D341Med (cell line): ENCODE data around the gene KRT2.

Experiments
- DNase-seq: peaks from one replicate; pipeline ENCODE4 v3.0.0; 2012; ENCODE audit warnings: low spot score

Gene KRT2

DNA sequence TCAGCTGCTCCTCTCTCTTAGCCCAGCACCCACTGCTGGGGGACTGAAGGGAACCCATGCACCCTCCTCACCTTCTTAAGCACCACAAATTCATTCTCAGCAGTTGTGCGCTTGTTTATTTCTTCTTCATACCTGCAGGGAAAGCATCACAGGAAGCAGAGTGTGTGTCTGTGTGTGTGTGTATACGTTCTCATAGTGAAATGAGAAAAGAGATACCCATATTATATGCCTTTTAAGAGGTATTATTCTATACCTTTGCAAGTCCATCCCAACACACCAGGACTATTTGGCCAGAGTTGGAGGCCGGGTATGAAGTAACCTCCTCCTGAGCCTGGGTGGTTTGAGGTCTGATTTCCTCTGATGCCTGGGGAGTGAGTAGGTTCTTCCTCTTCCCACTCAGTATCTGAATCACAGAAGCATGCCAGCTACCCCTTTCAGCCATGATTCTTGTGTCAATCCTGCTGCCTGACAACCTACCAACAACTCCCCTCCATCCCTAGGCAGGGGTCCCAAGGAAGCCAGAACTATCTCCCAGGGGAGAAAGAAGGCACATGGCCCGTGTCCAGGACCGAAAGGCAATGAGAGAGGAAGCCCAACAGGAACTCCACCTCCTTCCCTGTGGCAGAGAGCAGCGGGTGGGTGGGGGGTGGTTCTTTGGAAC lies 36.7 kb downstream of the KRT2 start:
- DNase-seq = peak; percentile 5

DNA sequence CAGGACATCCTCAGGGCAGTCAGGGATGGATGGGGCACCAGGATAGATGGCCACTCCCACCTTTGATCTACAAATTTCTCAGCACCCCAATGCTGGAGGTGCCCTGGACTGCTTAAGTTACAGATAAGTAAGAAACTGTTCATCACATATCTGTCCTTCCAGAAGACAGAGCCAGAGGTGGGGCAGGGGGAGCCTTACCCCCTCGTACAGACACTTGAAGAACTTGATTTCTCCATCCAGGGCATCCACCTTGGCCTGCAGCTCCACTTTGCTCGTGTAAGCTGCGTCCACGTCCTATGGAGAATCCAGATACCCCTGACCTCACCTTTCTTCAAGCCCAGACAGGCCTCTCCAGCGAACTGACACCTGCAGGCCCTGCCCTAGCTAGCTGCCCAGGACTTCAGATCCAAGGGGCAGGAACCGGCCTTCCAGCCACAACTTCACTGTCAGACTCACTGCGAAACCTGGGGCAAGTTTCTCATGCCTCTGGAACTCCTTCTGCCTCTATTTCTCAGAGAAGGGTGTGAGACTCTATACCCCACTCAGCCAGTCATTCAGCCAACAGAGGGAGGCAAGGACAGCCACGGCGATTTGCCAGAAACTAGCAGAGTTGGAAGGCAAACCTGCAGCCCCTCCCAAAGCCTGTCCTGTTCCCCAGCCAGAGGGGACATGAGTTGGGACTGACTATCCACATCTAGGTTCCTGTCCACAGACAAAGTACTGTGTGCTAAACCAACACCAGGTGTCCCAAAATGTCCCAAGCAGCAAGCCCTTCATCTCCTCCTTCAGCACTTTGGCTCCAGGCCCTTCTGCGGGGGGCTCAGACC lies 37.4 kb downstream of the KRT2 start:
- peak; percentile 13 for DNase-seq

DNA sequence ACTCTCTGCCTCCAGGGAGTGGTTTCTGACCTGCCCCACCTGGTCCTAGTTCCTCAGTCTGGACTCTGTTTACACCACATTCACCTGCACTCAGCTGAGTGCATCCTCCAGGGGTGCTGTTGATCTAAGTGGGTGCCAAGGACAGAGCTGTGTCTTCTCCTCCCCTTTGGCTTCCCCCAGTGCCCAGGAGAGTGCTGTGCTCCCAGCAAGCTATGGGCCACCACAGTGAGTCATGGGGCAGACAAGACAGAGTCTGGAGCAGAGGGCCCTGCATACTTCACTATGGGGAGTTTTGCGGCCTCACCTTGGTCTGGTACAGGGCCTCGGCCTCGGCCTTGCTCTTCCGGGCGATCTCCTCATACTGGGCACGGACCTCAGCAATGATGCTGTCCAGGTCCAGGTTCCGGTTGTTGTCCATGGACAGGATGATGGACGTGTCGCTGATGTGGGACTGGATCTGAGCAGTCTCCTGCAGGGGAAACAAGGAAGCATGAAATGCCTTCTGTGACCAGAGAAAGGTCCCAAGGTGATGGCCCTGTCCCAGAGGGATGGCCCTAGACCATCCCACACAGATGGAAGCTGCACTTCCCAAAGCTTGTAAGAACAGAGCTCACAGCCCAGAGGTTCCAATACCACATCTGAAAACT lies 38.5 kb downstream of the KRT2 start:
- DNase-seq = peak; percentile 6

DNA sequence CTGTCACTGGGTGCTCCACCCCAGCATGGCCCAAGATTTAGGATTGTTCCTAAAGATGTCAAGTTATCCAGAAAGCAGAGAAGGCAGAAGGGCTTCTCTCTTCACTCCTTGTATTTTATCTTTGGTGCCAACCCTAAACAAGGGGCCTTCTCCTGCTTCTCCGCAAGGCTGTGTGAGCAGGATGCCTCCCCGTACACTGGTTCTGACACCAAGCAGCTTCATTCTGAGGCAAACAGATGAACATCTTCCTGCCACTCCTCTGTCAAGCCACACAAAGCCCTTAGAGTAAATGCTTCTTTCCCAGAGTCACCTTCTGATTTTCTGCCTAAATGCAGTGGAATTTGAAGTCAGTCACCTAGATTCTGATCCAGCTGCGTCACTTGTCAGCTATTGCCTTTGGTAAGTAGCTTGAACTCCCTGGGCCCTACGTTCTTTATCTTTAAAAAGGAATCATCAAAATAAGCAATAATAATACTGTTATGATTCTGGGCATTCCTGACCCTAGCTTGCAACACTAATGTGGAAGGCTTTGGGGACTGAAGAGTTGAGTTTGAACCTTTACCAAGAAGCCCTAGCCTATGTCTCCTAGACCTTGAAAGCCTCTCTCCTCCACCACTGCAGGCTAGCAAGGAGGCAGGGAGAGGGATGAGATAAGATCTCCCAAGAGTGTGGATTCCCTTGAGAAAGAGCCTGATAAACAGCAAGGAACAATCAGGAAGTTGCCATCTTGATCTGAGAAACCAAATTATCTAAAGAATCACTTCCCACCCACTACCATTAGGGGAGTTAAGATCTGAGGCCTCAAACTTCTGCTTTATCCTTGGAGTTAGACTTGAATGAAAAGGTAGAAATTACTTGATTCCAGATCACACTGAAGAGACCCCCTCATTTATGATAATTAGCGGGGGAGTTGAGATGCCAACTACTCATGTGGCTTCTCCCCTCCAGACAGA lies 39.3 kb downstream of the KRT2 start:
- peak; percentile 1 for DNase-seq

DNA sequence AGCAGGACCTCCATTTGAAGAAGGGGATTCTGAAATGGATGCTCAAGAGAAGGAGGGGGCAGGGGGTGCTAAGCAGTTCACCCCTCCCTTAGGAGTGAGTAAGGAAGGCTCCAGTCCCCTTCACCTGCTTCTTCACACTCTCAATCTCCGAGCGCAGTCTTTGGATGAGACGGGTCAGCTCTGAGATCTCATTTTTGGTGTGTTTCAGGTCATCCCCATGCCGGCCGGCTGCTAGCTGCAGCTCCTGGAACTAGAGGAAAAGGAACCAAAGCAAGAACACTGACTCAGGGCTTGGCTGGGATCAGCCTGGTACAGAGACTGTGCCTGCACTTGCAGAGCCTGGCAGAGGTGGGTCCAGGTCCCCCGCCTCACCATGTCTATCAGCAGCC lies 40.9 kb downstream of the KRT2 start:
- peak; percentile 8 for DNase-seq

DNA sequence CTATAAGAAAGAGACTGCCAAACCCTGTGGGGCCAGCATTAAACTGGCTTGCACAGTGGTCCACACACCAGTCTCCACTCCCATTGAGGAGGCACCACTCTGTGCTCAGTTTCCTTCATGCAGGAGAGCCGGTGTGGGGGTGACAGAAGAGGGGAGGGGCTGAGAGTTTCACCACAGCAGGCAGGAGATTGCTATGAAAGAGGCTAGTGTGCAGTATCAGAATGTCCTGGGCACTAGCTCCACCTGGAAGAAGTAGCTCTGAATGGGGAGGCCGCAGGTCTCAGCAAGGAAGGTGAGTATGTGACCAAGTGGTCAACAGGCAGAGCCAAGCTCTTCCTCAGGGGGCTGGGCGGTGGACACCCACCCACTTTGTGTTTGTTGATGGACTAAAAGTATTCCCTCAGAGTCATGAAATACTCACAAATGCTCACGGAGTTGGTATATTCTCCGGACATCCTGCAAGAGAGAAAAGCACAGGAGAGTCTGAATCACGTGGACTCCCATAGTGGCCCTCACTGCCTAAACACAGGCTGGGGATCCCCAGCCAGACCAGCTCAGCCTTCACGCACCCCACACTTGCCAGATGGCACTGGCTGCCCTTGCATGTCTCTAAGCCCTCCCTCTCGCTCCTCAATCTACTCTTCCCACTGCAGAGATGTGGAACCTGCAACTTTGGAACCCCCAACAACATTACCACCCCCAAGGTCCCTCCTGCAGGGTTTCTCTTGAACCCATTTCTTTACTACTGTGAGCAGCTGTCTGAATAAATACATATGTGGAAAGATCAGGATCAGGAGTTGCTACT lies 43.0 kb downstream of the KRT2 start:
- no peak for DNase-seq

DNA sequence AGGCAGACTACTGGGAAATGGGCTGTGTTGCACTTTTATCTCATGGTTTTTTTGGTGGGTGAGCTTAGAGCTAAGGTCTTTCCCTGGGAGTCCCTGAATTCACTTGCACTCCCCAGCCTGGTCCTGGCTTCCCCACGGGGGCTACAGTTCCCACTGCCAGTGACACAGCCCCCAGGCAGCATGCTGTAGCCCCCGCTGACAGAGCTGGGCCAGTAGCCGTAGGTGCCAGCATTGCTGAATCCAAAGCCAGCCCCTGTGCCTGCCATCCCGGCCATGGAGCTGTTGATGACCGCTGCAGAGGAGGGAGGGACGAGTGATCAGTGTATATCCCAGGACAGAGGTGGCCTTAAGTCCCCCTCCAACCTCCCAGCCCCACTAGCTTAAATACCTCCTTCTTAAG lies 43.9 kb downstream of the KRT2 start:
- no peak for DNase-seq

DNA sequence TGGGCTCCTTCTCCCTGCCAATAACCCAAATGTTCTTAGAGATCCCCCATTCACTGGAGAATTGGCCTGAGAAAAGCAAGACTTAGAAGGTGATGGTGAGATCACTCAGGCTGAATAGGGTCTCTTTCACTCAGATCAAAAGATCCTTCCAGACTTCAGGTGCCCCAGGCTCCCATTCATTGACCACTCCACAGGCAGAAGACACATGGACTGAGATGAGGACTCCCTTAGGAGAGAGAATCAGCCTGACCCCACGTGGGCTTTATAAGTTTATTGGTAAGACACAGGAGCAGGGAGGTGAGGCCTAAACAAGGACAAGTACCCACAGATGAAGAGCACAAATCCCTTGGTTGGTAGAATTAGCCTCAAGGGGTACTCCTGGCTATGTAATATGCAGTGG lies 44.7 kb downstream of the KRT2 start:
- DNase-seq = no peak

DNA sequence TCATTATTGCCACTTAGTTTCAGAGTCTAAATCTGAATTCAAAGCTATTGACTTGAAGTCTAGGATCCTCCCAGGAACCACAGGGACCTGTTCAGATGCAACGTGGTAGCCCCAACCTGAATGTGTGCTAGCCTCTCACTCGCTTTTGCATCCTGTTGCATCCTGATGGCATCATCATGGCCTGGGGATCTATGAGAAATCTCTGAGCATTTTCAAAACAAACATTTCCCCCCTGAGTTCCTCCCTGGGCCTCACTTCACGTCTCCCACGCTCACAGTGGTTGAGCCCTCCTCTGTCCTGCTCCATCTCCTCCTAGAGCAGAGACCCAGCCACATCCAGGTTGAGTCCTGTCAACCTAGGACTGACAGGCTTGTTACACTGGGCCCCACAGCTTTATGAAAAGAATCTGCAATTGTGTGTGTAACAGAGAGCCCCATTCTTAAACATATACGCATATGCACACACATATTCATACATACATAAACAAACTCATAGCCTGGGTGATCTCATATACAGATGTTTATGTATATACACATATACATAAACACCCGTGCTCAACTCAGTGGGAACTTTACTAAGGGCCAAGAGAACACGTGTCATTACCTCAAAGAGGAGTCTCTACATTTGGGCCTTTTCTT lies 45.3 kb downstream of the KRT2 start:
- DNase-seq = no peak

DNA sequence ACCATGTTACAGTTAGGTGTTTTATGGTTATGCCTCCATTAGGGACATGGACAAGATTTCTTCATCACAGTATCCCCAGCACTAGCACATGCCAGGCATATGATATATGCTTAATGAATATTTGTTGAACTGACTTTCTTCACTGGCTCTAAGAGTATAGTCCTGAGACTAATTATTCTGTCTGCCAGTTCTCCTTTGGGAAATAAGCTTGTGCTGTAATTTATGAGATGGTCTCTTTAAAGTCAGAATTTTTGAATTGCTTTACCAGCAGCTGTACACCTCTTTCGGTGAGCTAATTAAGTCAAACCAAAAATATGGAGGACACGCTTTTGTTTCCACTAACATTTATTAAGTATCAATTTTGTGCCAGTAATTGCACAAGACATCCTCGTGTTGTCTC lies 45.9 kb downstream of the KRT2 start:
- DNase-seq = no peak

DNA sequence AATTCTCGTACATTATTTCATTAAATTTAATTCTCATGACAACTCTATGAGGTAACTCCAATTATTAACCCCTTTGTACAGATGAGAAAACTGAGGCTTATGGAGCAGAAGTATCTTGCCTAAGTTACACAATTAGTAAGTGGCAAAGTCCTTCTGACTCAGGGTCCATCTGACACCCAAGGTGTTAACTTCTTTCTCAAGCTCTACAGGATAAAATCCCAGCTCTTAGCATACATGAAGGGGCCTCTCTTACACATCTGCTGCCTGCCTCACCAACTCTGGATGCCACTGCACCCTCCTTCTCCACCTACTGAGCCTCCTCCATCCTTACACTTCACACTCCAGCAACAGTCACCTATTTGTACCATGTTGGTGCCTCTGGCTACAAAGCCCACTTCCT lies 46.5 kb downstream of the KRT2 start:
- no peak for DNase-seq

DNA sequence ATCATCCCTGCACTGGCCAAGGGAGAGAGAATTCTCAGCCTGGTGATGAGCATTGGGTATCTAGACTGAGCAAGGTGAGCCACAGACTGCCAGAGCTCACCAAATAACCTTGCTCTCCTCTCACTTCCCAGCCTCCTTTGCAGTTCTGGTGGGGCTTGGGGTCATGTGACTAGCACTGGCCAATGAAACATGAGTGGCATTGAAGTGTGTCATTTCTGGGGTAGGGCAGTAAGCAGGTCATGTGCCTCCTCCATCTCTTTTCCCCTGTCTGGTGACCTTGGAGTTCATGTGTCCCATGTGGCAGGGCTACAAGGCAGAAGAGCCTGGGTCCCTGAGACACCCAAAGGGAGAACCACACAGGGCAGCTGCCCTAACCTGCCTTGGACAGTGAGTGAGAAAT lies 47.2 kb downstream of the KRT2 start:
- DNase-seq = no peak

DNA sequence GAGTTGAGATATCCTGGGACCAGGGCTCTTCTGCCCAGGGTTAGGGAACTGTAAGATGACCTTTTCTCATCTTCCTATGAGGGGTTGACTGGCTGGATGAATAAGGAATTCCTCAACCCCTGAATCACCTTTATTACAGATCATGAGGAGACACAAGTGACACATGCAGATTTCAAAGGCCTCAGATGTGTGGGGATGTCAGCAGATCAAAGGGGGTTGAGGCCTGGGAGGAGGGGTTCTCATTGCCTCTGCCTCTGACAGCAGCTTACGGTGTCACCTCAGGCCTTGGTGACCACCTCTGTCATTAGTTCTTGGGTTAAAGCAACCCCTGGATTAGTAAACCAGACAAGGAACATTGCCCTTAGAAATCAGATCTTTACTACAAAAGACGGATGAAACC lies 48.7 kb downstream of the KRT2 start:
- no peak for DNase-seq

DNA sequence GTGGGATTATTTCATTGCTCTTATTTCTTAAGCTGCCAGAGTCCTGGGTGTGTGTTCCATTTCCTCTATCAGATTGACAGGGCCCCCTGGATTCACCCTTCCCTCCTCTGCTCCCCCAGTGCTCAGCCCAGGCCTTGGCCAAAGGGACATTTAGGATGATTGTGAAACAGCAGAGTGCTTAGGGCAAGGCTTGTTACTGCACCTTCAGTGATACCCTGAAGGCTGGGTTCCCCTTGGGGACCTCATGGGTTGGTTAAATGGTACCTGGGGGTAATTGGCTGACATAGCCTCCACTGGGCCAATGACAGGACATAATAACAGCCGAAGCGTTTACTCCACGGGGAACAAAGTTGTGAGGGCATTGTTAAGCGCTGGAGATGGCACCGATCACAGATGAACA lies 49.5 kb downstream of the KRT2 start:
- no peak for DNase-seq

DNA sequence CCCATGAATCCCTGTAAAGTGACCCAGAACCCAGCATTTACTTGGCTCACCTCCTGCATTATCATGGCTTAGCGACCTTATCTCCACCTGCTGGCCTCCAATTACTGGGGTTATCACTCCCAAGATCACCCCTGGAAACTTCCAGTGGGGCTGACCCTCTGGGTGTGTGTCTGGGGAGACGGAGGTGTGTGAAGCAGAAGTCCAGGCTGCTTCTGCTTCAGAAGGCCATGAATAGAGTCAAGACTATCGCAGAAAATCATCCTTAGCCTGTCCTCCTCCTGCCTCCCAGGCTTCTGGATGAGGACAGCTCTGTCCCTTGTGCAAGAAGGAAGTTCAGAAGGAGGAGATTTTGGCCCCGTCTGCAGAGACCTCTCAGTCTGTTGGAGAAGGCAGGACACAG lies 50.3 kb downstream of the KRT2 start:
- peak; percentile 5 for DNase-seq

DNA sequence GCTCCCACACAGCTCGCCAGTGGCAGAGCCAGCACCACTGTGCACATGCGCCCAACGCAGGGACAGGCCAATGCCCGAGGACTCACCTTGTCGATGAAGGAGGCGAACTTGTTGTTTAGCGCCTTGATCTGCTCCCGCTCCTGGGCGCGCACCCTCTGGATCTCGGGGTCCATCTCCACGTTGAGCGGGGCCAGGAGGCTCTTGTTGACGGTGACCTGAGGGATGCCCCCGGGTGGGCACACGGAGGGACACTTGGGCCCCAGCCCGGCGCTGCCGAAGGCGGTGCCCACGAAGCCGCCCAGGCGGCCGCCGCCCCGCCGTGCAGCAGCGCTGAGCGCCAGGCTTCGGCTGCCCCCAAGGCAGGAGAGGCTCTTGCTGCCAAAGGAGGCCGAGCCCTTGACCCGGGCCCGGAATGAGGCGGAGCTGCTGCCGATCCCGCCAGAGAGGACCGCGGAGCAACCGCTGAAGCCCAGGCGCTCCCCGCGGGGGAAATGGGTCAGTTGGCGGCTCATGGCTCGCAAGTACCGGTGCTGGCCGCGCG lies 51.0 kb downstream of the KRT2 start, which contains the start of gene KRT72:
Gene KRT72, minus strand, starts transcription at position 523 of the 541 bp plus-strand sequence. Its CDS starts 11 bp downstream, at position 512.
- no peak for DNase-seq

DNA sequence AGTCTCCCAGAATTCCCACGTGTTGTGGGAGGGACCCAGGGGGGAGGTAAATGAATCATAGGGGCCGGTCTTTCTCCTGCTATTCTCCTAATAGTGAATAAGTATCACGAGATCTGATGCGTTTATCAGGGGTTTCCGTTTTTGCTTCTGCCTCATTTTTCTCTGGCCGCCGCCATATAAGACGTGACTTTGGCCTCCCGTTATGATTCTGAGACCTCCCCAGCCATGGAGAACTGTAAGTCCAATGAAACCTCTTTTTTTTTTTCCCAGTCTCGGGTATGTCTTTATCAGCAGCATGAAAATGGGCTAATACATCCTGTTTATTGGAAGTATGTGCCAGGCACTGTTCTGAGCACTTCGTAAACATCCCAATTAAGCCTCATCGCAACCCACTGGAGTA lies 51.5 kb downstream of the KRT2 start:
- no peak for DNase-seq

DNA sequence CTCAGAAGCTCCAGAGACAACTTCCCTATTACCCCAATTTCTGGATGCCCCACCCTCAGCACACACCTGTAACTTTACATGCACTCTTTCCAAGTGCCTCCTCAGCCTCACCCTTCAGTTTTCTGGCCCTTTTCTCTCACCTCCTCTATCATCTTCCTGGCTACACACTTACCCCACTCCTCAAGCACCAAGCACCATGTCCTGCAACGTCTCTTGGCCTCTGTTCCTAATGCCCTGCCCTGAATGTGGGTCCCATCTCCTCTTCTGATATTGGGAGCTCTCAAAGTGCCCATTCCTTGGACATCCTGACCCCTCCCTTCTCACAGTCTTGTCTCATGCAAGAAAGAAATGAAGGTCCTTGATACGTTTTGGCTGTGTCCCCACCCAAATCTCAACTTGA lies 51.9 kb downstream of the KRT2 start:
- DNase-seq = no peak

DNA sequence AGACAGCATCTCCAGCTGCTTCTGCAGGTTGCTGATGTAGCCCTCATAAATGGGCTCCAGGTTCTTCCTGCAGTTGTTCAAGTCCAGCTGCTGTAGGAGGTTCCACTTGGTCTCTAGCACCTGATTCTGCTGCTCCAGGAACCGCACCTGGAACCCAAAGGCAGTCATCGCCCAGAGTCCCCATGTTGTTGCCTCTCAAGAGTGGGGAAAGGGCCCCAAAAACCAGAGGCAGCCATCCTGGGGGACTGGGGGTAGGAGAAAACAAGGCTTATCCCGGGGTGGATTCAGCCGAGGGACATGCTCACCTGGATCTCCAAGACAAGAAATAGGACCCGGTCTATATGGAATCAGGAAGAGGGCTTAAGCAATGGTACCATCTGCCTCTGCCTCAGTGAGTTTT lies 53.0 kb downstream of the KRT2 start:
- DNase-seq = no peak
